OCI-LY1 (cell line): ENCODE measurements around the gene SNX27.

Experiments used
- CTCF ChIP-seq: fragments of 200-600 bp; sonication (generic), shearing (Covaris generic); IDR thresholded peaks from 2 replicates; pipeline ENCODE4 v1.5.1; 2017; ENCODE audit warnings: mild to moderate bottlenecking, antibody characterized with exemption, low read length, moderate library complexity, mixed read lengths
- EZH2 ChIP-seq: fragments of 200-600 bp; sonication (generic), shearing (Covaris generic); IDR thresholded peaks from 2 replicates; pipeline ENCODE4 v1.8.0; 2017; ENCODE audit warnings: borderline replicate concordance, mixed run types, mild to moderate bottlenecking, antibody characterized with exemption, low read length, moderate library complexity, mixed read lengths

GRCh38 chr1:151702936-151703335 is 91.1 kb downstream of the SNX27 start:
- TF ChIP-seq CTCF, result no peak
- no peak for TF ChIP-seq EZH2
